CD8-positive, alpha-beta memory T cell (primary cell): Measurements from ENCODE around the gene SULT2B1. TPM values are rescaled to one million over a fixed set of nuclear protein-coding genes. Genes with fewer than 3 reads are reported as not detected.

Experiments
- polyA plus RNA-seq: library from polyadenylated mRNA; unstranded; fragments of 300-500 nt; fragmentation: Illumina TruSeq; gene quantifications from one replicate; pipeline ENCODE4 v1.2.3, GENCODE V29; 2021
- total RNA-seq, 2 experiments: library from RNA; stranded (reverse); gene quantifications; one replicate each; pipeline ENCODE4 v1.2.3, GENCODE V29; 2021

SULT2B1 gene
- total and polyA plus RNA-seq, 3 experiments from 2014 or later, result not detected

Other genes starting within 250 kb of the SULT2B1 start
- 100 to 1,000 TPM; 273 to 278 TPM for gene EMP3, start 226.6 kb upstream of the SULT2B1 start, total RNA-seq
- gene EMP3, start 226.6 kb upstream of the SULT2B1 start, polyA plus RNA-seq, result 1,041 TPM
- 10 to 100 TPM; 11.4 to 15.8 TPM for gene TMEM143, start 188.2 kb upstream of the SULT2B1 start, total RNA-seq
- gene TMEM143, start 188.2 kb upstream of the SULT2B1 start, polyA plus RNA-seq, result 9.2 TPM
- gene SYNGR4, start 187.8 kb upstream of the SULT2B1 start, total RNA-seq, result not detected
- gene SYNGR4, start 187.8 kb upstream of the SULT2B1 start, polyA plus RNA-seq, result not detected
- 10 to 100 TPM; 78.7 to 82.9 TPM for gene KDELR1, start 160.6 kb upstream of the SULT2B1 start, total RNA-seq
- gene KDELR1, start 160.6 kb upstream of the SULT2B1 start, polyA plus RNA-seq, result 32.5 TPM
- under 1 TPM; 0.13 to 0.26 TPM for gene GRIN2D, start 158.5 kb upstream of the SULT2B1 start, total RNA-seq
- 0.05 TPM for gene GRIN2D, start 158.5 kb upstream of the SULT2B1 start, polyA plus RNA-seq
- 100 to 1,000 TPM; 105 to 107 TPM for gene GRWD1, start 106.2 kb upstream of the SULT2B1 start, total RNA-seq
- gene GRWD1, start 106.2 kb upstream of the SULT2B1 start, polyA plus RNA-seq, result 45.6 TPM
- gene KCNJ14, start 96.6 kb upstream of the SULT2B1 start, total RNA-seq, result 1 to 10 TPM; 1.8 to 2.0 TPM
- 0.12 TPM for gene KCNJ14, start 96.6 kb upstream of the SULT2B1 start, polyA plus RNA-seq
- 10 to 100 TPM; 30.7 to 33.3 TPM for gene CYTH2, start 82.8 kb upstream of the SULT2B1 start, total RNA-seq
- 34.8 TPM for gene CYTH2, start 82.8 kb upstream of the SULT2B1 start, polyA plus RNA-seq
- gene LMTK3, start 40.3 kb upstream of the SULT2B1 start, total RNA-seq, result 1 to 10 TPM; 4.6 to 4.7 TPM
- gene LMTK3, start 40.3 kb upstream of the SULT2B1 start, polyA plus RNA-seq, result not detected
- not detected for gene SPACA4, start 54.6 kb downstream of the SULT2B1 start, total RNA-seq
- not detected for gene SPACA4, start 54.6 kb downstream of the SULT2B1 start, polyA plus RNA-seq
- gene FAM83E, start 62.9 kb downstream of the SULT2B1 start, total RNA-seq, result 1 to 10 TPM; 3.7 to 5.4 TPM
- not detected for gene FAM83E, start 62.9 kb downstream of the SULT2B1 start, polyA plus RNA-seq
- gene RPL18, start 67.0 kb downstream of the SULT2B1 start, total RNA-seq, result 1,000 to 10,000 TPM; 1,778 to 1,810 TPM
- 1,821 TPM for gene RPL18, start 67.0 kb downstream of the SULT2B1 start, polyA plus RNA-seq
- gene SPHK2, start 67.3 kb downstream of the SULT2B1 start, total RNA-seq, result 10 to 100 TPM; 37.5 to 38.5 TPM
- gene SPHK2, start 67.3 kb downstream of the SULT2B1 start, polyA plus RNA-seq, result 10.2 TPM
- gene DBP, start 85.2 kb downstream of the SULT2B1 start, total RNA-seq, result 10 to 100 TPM; 10.9 to 12.1 TPM
- 84.1 TPM for gene DBP, start 85.2 kb downstream of the SULT2B1 start, polyA plus RNA-seq
- gene CA11, start 94.0 kb downstream of the SULT2B1 start, total RNA-seq, result 10 to 100 TPM; 12.7 to 13.0 TPM
- 8.3 TPM for gene CA11, start 94.0 kb downstream of the SULT2B1 start, polyA plus RNA-seq
- gene NTN5, start 120.8 kb downstream of the SULT2B1 start, total RNA-seq, result under 1 TPM; 0.11 to 0.33 TPM
- not detected for gene NTN5, start 120.8 kb downstream of the SULT2B1 start, polyA plus RNA-seq
- gene FUT2, start 143.8 kb downstream of the SULT2B1 start, total RNA-seq, result not detected
- gene FUT2, start 143.8 kb downstream of the SULT2B1 start, polyA plus RNA-seq, result 0.33 TPM
- gene MAMSTR, start 167.6 kb downstream of the SULT2B1 start, total RNA-seq, result under 1 TPM; 0.68 to 0.69 TPM
- 0.40 TPM for gene MAMSTR, start 167.6 kb downstream of the SULT2B1 start, polyA plus RNA-seq
- gene RASIP1, start 188.4 kb downstream of the SULT2B1 start, total RNA-seq, result under 1 TPM; 0.20 to 0.22 TPM
- 0.09 TPM for gene RASIP1, start 188.4 kb downstream of the SULT2B1 start, polyA plus RNA-seq
- not detected for gene IZUMO1, start 194.7 kb downstream of the SULT2B1 start, total RNA-seq
- gene IZUMO1, start 194.7 kb downstream of the SULT2B1 start, polyA plus RNA-seq, result not detected
- under 1 TPM; 0.09 TPM for gene FUT1, start 200.5 kb downstream of the SULT2B1 start, total RNA-seq
- gene FUT1, start 200.5 kb downstream of the SULT2B1 start, polyA plus RNA-seq, result not detected
- not detected for gene FGF21, start 203.4 kb downstream of the SULT2B1 start, total RNA-seq
- not detected for gene FGF21, start 203.4 kb downstream of the SULT2B1 start, polyA plus RNA-seq